K562 (cell line): ENCODE measurements around the gene ARMC2. TPM values are rescaled to one million over a fixed set of nuclear protein-coding genes. Genes with fewer than 3 reads are reported as not detected.

ENCODE experiments used
- ATAC-seq: fragments of 200-7000 bp; cut with Tn5 transposase; 3 replicates; pipeline ENCODE4 v1.9.1; 2020; ENCODE audit warnings: moderate library complexity
- BruUV-seq: library from RNA; stranded (reverse); fragments of 400-500 nt; replicated peaks from 2 replicates; lab custom pipeline; 2021; lab: Mats Ljungman, UMichigan
- CTCF ChIA-PET: fragments of 300-600 bp; formaldehyde crosslinking; extraction: SDS; loops from one replicate; lab custom pipeline; 2021; ENCODE audit warnings: low intra/inter-chr PET ratio; lab: Yijun Ruan, JAX
- POLR2A ChIA-PET: fragments of 300-600, 350-650 bp; sonication (Branson Sonifier 250); formaldehyde crosslinking; extraction: SDS; loops from one replicate; lab custom pipeline; 2021; ENCODE audit warnings: antibody characterized with exemption, inconsistent platforms; lab: Yijun Ruan, JAX
- DNase-seq, 4 experiments: peaks; one replicate each; pipeline versions ENCODE4 v3.0.0 to v3.0.0-alpha.2; 2011 to 2018; ENCODE audit warnings: low spot score in 3 of 4, mixed read lengths in 3 of 4; ENCODE audit errors: extremely low read depth in 1 of 4
- FAIRE-seq: peaks from 2 replicates; lab custom pipeline; 2011; peaks lifted over from hg19 to GRCh38; lab: Jason Lieb, UNC
- H2AFZ ChIP-seq: 2 replicates; pipeline ENCODE4 v1.6.0; 2011; ENCODE audit warnings: low read depth, low read length, control low read depth, inconsistent platforms
- H3K27ac ChIP-seq: fragments of 200-600 bp; 3 replicates; pipeline ENCODE4 v1.8.0; 2011; ENCODE audit warnings: low read depth, mild to moderate bottlenecking, control low read depth, inconsistent platforms, low read length, moderate library complexity, mixed read lengths; ENCODE audit errors: extremely low read depth
- H3K27me3 ChIP-seq, 2 experiments: fragments of 300-600 bp in 1 of 2; 2 replicates in 1 of 2; 3 replicates in 1 of 2; pipeline versions ENCODE4 v1.6.0 to v1.8.0; 2011; ENCODE audit warnings: inconsistent platforms in 2 of 2, low read length in 2 of 2, mild to moderate bottlenecking in 1 of 2, mixed read lengths in 1 of 2, moderate library complexity in 1 of 2; ENCODE audit not compliant: control insufficient read depth in 2 of 2, insufficient read depth in 2 of 2
- H3K36me3 ChIP-seq: fragments of 300-600 bp; 3 replicates; pipeline ENCODE4 v1.8.0; 2011; ENCODE audit warnings: mild to moderate bottlenecking, low read length, inconsistent platforms; ENCODE audit not compliant: control insufficient read depth, insufficient read depth
- H3K4me1 ChIP-seq, 2 experiments: fragments of 200-600 bp in 1 of 2; replicated peaks in 1 of 2; 2 replicates in 1 of 2; 3 replicates in 1 of 2; pipeline versions ENCODE4 v1.5.1 to v1.8.0; 2011; ENCODE audit warnings: inconsistent platforms in 2 of 2, low read length in 2 of 2, mild to moderate bottlenecking in 1 of 2, mixed read lengths in 1 of 2, moderate library complexity in 1 of 2; ENCODE audit not compliant: control insufficient read depth in 2 of 2, insufficient read depth in 2 of 2
- H3K4me2 ChIP-seq: 2 replicates; pipeline ENCODE4 v1.6.1; 2011; ENCODE audit warnings: low read length, control low read depth, inconsistent platforms, mixed read lengths; ENCODE audit not compliant: insufficient read depth
- H3K4me3 ChIP-seq: fragments of 200-600 bp; sonication (generic), shearing (Covaris generic); 2 replicates; pipeline ENCODE4 v1.5.1; 2016; ENCODE audit warnings: control low read depth, inconsistent platforms
- H3K79me2 ChIP-seq: fragments of 200-600 bp; 3 replicates; pipeline ENCODE4 v1.8.0; 2011; ENCODE audit warnings: low read length, inconsistent platforms; ENCODE audit not compliant: control insufficient read depth, insufficient read depth
- H3K9ac ChIP-seq, 2 experiments: 2 replicates each; pipeline versions ENCODE4 v1.6.0 to v1.6.1; 2011; ENCODE audit warnings: low read depth in 2 of 2, low read length in 2 of 2, control low read depth in 1 of 2, inconsistent platforms in 1 of 2, mild to moderate bottlenecking in 1 of 2, mixed read lengths in 1 of 2; ENCODE audit not compliant: insufficient read depth in 1 of 2
- H3K9me1 ChIP-seq: one replicate; pipeline ENCODE4 v1.6.0; 2011; ENCODE audit warnings: inconsistent platforms, mild to moderate bottlenecking, low read length, moderate library complexity; ENCODE audit not compliant: control insufficient read depth, insufficient read depth
- H3K9me3 ChIP-seq: replicated peaks from 2 replicates; pipeline ENCODE4 v1.5.1; 2011; ENCODE audit warnings: low read depth, low read length, inconsistent platforms; ENCODE audit not compliant: control insufficient read depth, insufficient read depth
- H4K20me1 ChIP-seq: replicated peaks from 2 replicates; pipeline ENCODE4 v1.6.1; 2011; ENCODE audit warnings: low read length, inconsistent platforms, mixed read lengths; ENCODE audit not compliant: control insufficient read depth, insufficient read depth
- CHCHD3 ChIP-seq: fragments of 250-450 bp; sonication (Bioruptor Pico); IDR thresholded peaks from 2 replicates; pipeline ENCODE4 v2.1.2; 2022; ENCODE audit warnings: mild to moderate bottlenecking
- EP300 ChIP-seq: IDR thresholded peaks from 2 replicates; pipeline ENCODE4 v1.6.1; 2012; ENCODE audit warnings: low read length, improper control_type of control experiment
- GATAD2A ChIP-seq: fragments of 450-650 bp; IDR thresholded peaks from 2 replicates; pipeline ENCODE4 v1.6.1; 2017
- KDM5B ChIP-seq: fragments of 200-600 bp; sonication (generic); IDR thresholded peaks from 2 replicates; pipeline ENCODE4 v1.6.1; 2012; ENCODE audit warnings: low read depth, mild to moderate bottlenecking, moderate library complexity, low read length, control low read depth, inconsistent platforms; ENCODE audit not compliant: insufficient replicate concordance
- KLF16 ChIP-seq: IDR thresholded peaks from 2 replicates; pipeline ENCODE4 v1.6.1; 2016; ENCODE audit warnings: antibody characterized with exemption
- MECOM ChIP-seq: fragments of 250-450 bp; sonication (Bioruptor Pico); IDR thresholded peaks from 2 replicates; pipeline ENCODE4 v1.8.0; 2022; ENCODE audit warnings: inconsistent platforms
- SMARCB1 ChIP-seq: IDR thresholded peaks from 2 replicates; pipeline ENCODE4 v1.6.1; 2011; ENCODE audit warnings: improper control_type of control experiment, low read depth; ENCODE audit not compliant: insufficient read length
- STAT5A ChIP-seq: IDR thresholded peaks from 2 replicates; pipeline ENCODE4 v1.6.1; 2012; ENCODE audit warnings: low read length, inconsistent platforms, borderline replicate concordance
- TAL1 ChIP-seq: fragments of 450-650 bp; IDR thresholded peaks from 2 replicates; pipeline ENCODE4 v1.6.1; 2016; ENCODE audit warnings: mild to moderate bottlenecking
- ZNF133 ChIP-seq: fragments of 250-450 bp; sonication (Bioruptor Pico); IDR thresholded peaks from 2 replicates; pipeline ENCODE4 v1.4.0; 2020; ENCODE audit warnings: mild to moderate bottlenecking
- ZNF282 ChIP-seq: sonication (generic); formaldehyde crosslinking; IDR thresholded peaks from 2 replicates; pipeline ENCODE4 v1.8.1; 2023; ENCODE audit warnings: missing genetic modification reagents
- ZNF589 ChIP-seq: fragments of 200-800 bp; sonication (Bioruptor generic); IDR thresholded peaks from 2 replicates; pipeline ENCODE4 v1.6.1; 2016; ENCODE audit warnings: low read depth, missing genetic modification characterization, missing compliant biosample characterization
- ZNF77 ChIP-seq: fragments of 250-450 bp; sonication (Bioruptor Pico); IDR thresholded peaks from 2 replicates; pipeline ENCODE4 v1.5.0; 2020
- ZZZ3 ChIP-seq: fragments of 450-650 bp; IDR thresholded peaks from 2 replicates; pipeline ENCODE4 v1.6.1; 2016; ENCODE audit warnings: antibody characterized with exemption, mild to moderate bottlenecking, moderate library complexity
- WGBS: fragments of 100-300 bp; shearing (Covaris generic); methylation state at CpG from one replicate; pipeline ENCODE4 v1.1.6; 2016; ENCODE audit warnings: low coverage, mixed read lengths; ENCODE audit not compliant: insufficient coverage; ENCODE audit errors: missing lambda C conversion rate; 5-methylcytosine and 5-hydroxymethylcytosine counted together
- in situ Hi-C: fragments of 300-500 bp; cut with MboI; formaldehyde crosslinking; loops from 4 replicates; pipeline ENCODE4 v1.15.0; 2018; ENCODE audit warnings: inconsistent platforms, mixed read lengths
- intact Hi-C: fragments of 100-400 bp; cut with micrococcal nuclease; formaldehyde crosslinking; loops from 2 replicates; pipeline ENCODE4 v1.14.2; 2022
- polyA plus RNA-seq, 8 experiments: library from polyadenylated mRNA; depleted of rRNA in 4 of 8; stranded (reverse) in 5 of 8; unstranded in 3 of 8; fragments of >200 nt; fragmentation: Nextera tagmentation in 2 of 8; fragmentation: Illumina TruSeq in 1 of 8; extraction: Ambion mirVana in 2 of 8; extraction: Trizol in 1 of 8; gene quantifications; 2 replicates each; pipeline versions ENCODE4 v1.2.1 to v1.2.3, GENCODE V29; 2011 to 2014; ENCODE audit warnings: inconsistent platforms in 1 of 8, missing spikeins in 1 of 8
- total RNA-seq, 7 experiments: library from RNA; depleted of rRNA in 6 of 7; stranded (reverse); fragments of >200 nt in 6 of 7; fragmentation: Illumina TruSeq in 2 of 7; extraction: Trizol in 2 of 7; gene quantifications; 2 replicates each; pipeline versions ENCODE4 v1.2.1 to v1.2.3, GENCODE V29; 2011 to 2021; ENCODE audit warnings: low replicate concordance in 1 of 7
- TF ChIP-seq, protein P1 (sequence below): IDR thresholded peaks from 2 replicates; pipeline ENCODE4 v1.6.1; 2011; ENCODE audit warnings: borderline replicate concordance, low read depth, mild to moderate bottlenecking, moderate library complexity, low read length; ENCODE audit not compliant: insufficient read depth, poor library complexity, severe bottlenecking
- TF ChIP-seq, protein P2 (sequence below): fragments of 450-650 bp; IDR thresholded peaks from 2 replicates; pipeline ENCODE4 v1.6.1; 2016
- TF ChIP-seq, protein P3 (sequence below): fragments of 450-650 bp; IDR thresholded peaks from 2 replicates; pipeline ENCODE4 v1.6.1; 2017; ENCODE audit warnings: antibody characterized with exemption, mild to moderate bottlenecking

Gene ARMC2
- total and polyA plus RNA-seq, 9 of the 15 experiments (the other 6 are each of a cell fraction or from before 2014, with no cell fraction given) = 0.14 to 3.0 (median 0.82) TPM

DNA sequence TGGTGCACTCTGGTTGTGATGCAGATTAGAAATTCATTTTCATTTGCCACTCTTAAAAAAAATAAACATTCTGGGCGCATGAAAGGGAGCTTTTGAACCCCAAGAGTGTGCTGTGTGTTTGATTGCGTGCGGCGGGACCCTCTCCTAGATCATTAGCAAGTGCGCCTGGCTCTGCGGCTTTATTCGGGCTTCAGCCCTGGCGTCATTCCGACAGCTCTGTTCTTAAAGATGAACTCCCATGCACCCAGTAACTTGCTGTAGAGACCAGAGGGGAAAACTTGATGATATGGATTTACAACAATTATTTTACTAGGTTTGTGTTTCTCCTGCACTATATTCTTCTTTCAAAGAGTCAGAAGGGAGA is 48.9 kb upstream of the ARMC2 start (continued):
- TF ChIP-seq GATAD2A = no peak
- TF ChIP-seq EP300 = no peak
- TF ChIP-seq ZNF77 (CRISPR knock-in tag) = no peak
- TF ChIP-seq ZNF133 (CRISPR knock-in tag) = no peak
- no peak for TF ChIP-seq ZNF589 (CRISPR knock-in tag)
- TF ChIP-seq STAT5A = no peak
- TF ChIP-seq TAL1 = no peak
- no peak for TF ChIP-seq CHCHD3
- TF ChIP-seq SMARCB1 = no peak
- TF ChIP-seq KDM5B = no peak

GRCh38 chr6:108799791-108800190 is 48.4 kb upstream of the ARMC2 start:
- FAIRE-seq (no peak), ATAC-seq (no peak), DNase-seq (no peak)
- Histone ChIP-seq H2AFZ (no peak overlapping the region), H3K9me1 (no peaks in the 10 kb centered on the region), H3K4me2 (no peak overlapping the region), H3K36me3 (no peaks in the 10 kb centered on the region), H3K4me1 (no peaks in the 10 kb centered on the region; a peak in 2 of 5 replicates), H4K20me1 (0 out of 2 replicates have a peak, but pooled peaks cover 4% of the 10 kb centered on the region), H3K27ac (no peak overlapping the region), H3K9ac (no peak overlapping the region), H3K9me3 (no peaks in the 10 kb centered on the region), H3K79me2 (no peaks in the 10 kb centered on the region), H3K4me3 (no peak overlapping the region), H3K27me3 (peaks cover 38 to 44% of the 10 kb centered on the region in 2 experiments)
- ChIA-PET POLR2A (no interaction called here), CTCF (no interaction called here)
- no TSS peak for BruUV-seq
- intact Hi-C loops = no loop called here
- in situ Hi-C loops = no loop called here
- WGBS = 6% methylated on average over 1 of the region's 1 CpG
- TF ChIP-seq, protein P1, sequence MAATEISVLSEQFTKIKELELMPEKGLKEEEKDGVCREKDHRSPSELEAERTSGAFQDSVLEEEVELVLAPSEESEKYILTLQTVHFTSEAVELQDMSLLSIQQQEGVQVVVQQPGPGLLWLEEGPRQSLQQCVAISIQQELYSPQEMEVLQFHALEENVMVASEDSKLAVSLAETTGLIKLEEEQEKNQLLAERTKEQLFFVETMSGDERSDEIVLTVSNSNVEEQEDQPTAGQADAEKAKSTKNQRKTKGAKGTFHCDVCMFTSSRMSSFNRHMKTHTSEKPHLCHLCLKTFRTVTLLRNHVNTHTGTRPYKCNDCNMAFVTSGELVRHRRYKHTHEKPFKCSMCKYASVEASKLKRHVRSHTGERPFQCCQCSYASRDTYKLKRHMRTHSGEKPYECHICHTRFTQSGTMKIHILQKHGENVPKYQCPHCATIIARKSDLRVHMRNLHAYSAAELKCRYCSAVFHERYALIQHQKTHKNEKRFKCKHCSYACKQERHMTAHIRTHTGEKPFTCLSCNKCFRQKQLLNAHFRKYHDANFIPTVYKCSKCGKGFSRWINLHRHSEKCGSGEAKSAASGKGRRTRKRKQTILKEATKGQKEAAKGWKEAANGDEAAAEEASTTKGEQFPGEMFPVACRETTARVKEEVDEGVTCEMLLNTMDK = no peak
- TF ChIP-seq MECOM (no peak), ZNF282 (CRISPR knock-in tag) (no peak), KLF16 (no peak), ZNF133 (CRISPR knock-in tag) (no peak), ZZZ3 (no peak)
- TF ChIP-seq, protein P2, sequence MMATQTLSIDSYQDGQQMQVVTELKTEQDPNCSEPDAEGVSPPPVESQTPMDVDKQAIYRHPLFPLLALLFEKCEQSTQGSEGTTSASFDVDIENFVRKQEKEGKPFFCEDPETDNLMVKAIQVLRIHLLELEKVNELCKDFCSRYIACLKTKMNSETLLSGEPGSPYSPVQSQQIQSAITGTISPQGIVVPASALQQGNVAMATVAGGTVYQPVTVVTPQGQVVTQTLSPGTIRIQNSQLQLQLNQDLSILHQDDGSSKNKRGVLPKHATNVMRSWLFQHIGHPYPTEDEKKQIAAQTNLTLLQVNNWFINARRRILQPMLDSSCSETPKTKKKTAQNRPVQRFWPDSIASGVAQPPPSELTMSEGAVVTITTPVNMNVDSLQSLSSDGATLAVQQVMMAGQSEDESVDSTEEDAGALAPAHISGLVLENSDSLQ = no peak
- TF ChIP-seq, protein P3, sequence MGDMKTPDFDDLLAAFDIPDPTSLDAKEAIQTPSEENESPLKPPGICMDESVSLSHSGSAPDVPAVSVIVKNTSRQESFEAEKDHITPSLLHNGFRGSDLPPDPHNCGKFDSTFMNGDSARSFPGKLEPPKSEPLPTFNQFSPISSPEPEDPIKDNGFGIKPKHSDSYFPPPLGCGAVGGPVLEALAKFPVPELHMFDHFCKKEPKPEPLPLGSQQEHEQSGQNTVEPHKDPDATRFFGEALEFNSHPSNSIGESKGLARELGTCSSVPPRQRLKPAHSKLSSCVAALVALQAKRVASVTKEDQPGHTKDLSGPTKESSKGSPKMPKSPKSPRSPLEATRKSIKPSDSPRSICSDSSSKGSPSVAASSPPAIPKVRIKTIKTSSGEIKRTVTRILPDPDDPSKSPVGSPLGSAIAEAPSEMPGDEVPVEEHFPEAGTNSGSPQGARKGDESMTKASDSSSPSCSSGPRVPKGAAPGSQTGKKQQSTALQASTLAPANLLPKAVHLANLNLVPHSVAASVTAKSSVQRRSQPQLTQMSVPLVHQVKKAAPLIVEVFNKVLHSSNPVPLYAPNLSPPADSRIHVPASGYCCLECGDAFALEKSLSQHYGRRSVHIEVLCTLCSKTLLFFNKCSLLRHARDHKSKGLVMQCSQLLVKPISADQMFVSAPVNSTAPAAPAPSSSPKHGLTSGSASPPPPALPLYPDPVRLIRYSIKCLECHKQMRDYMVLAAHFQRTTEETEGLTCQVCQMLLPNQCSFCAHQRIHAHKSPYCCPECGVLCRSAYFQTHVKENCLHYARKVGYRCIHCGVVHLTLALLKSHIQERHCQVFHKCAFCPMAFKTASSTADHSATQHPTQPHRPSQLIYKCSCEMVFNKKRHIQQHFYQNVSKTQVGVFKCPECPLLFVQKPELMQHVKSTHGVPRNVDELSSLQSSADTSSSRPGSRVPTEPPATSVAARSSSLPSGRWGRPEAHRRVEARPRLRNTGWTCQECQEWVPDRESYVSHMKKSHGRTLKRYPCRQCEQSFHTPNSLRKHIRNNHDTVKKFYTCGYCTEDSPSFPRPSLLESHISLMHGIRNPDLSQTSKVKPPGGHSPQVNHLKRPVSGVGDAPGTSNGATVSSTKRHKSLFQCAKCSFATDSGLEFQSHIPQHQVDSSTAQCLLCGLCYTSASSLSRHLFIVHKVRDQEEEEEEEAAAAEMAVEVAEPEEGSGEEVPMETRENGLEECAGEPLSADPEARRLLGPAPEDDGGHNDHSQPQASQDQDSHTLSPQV = no peak
